22Rv1 (cell line): ENCODE measurements around the gene SORT1.

Experiments
- ZFX ChIP-seq: fragments of 450-650 bp; IDR thresholded peaks from 2 replicates; pipeline ENCODE4 v1.6.1; 2017; ENCODE audit warnings: antibody characterized with exemption, borderline replicate concordance
- TF ChIP-seq, protein P1 (sequence below): fragments of 450-650 bp; IDR thresholded peaks from 2 replicates; pipeline ENCODE4 v1.5.1; 2017; ENCODE audit warnings: mild to moderate bottlenecking

DNA sequence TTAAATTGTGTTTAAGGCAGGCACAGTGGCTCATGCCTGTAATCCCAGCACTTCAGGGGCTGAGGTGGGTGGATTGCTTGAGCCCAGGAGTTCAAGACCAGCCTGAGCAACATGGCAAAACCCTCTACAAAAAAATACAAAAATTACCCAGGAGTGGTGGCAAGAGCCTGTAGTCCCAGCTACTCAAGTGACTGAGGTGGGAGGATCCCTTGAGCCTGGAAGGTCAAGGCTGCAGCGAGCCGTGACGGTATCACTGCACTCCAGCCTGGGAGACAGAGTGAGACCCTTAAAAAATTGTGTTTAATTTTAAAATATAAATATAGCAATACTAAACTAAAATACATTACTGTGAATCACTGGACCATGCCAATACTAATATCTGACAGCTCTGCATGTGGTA, 42.8 kb downstream of the SORT1 start:
- TF ChIP-seq, protein P1, sequence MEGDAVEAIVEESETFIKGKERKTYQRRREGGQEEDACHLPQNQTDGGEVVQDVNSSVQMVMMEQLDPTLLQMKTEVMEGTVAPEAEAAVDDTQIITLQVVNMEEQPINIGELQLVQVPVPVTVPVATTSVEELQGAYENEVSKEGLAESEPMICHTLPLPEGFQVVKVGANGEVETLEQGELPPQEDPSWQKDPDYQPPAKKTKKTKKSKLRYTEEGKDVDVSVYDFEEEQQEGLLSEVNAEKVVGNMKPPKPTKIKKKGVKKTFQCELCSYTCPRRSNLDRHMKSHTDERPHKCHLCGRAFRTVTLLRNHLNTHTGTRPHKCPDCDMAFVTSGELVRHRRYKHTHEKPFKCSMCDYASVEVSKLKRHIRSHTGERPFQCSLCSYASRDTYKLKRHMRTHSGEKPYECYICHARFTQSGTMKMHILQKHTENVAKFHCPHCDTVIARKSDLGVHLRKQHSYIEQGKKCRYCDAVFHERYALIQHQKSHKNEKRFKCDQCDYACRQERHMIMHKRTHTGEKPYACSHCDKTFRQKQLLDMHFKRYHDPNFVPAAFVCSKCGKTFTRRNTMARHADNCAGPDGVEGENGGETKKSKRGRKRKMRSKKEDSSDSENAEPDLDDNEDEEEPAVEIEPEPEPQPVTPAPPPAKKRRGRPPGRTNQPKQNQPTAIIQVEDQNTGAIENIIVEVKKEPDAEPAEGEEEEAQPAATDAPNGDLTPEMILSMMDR = no peak
- TF ChIP-seq ZFX = no peak
